GM23338 (cell line): Measurements from ENCODE around the gene COX8A. TPM values are rescaled to one million over a fixed set of nuclear protein-coding genes. Genes with fewer than 3 reads are reported as not detected.

ENCODE experiments used
- ATAC-seq: fragments of 200-7000 bp; cut with Tn5 transposase; 3 replicates; pipeline ENCODE4 v1.9.1; 2020
- DNase-seq: peaks from one replicate; pipeline ENCODE4 v3.0.0-alpha.2; 2015; ENCODE audit warnings: low spot score
- H2AFZ ChIP-seq: fragments of 200-600 bp; sonication (generic); 2 replicates; pipeline ENCODE4 v1.8.0; 2016; ENCODE audit warnings: antibody characterized with exemption, mild to moderate bottlenecking, moderate library complexity
- H3F3A ChIP-seq: fragments of 200-600 bp; sonication (generic); replicated peaks from 2 replicates; pipeline ENCODE4 v1.8.0; 2017; ENCODE audit warnings: antibody characterized with exemption, mixed run types, low read depth
- H3K27ac ChIP-seq: fragments of 200-600 bp; sonication (generic); 2 replicates; pipeline ENCODE4 v1.6.1; 2016; ENCODE audit warnings: low read depth
- H3K27me3 ChIP-seq: fragments of 200-600 bp; sonication (generic); 2 replicates; pipeline ENCODE4 v1.8.0; 2016; ENCODE audit warnings: mild to moderate bottlenecking, mixed run types, moderate library complexity; ENCODE audit not compliant: insufficient read depth
- H3K36me3 ChIP-seq: fragments of 200-600 bp; sonication (generic); 2 replicates; pipeline ENCODE4 v1.8.0; 2016; ENCODE audit warnings: mild to moderate bottlenecking; ENCODE audit not compliant: insufficient read depth
- H3K4me1 ChIP-seq: fragments of 200-600 bp; sonication (generic); 2 replicates; pipeline ENCODE4 v1.8.0; 2016; ENCODE audit warnings: mild to moderate bottlenecking, moderate library complexity; ENCODE audit not compliant: insufficient read depth
- H3K4me2 ChIP-seq: fragments of 200-600 bp; sonication (generic); 2 replicates; pipeline ENCODE4 v1.7.1; 2017; ENCODE audit warnings: mixed run types
- H3K4me3 ChIP-seq: fragments of 200-600 bp; sonication (generic); 2 replicates; pipeline ENCODE4 v1.6.1; 2016; ENCODE audit warnings: mixed run types
- H3K79me2 ChIP-seq: fragments of 200-600 bp; sonication (generic); replicated peaks from 2 replicates; pipeline ENCODE4 v1.8.0; 2017; ENCODE audit warnings: mild to moderate bottlenecking; ENCODE audit not compliant: insufficient read depth
- H3K9me2 ChIP-seq: fragments of 200-600 bp; sonication (generic); 2 replicates; pipeline ENCODE4 v1.8.0; 2017; ENCODE audit not compliant: insufficient read depth
- H4K20me1 ChIP-seq: fragments of 200-600 bp; sonication (generic); replicated peaks from 2 replicates; pipeline ENCODE4 v1.8.0; 2017; ENCODE audit warnings: mild to moderate bottlenecking; ENCODE audit not compliant: insufficient read depth
- H3K27ac Mint-ChIP-seq: 2 replicates; pipeline ENCODE4 v1.8.0; 2020; ENCODE audit warnings: inconsistent platforms, mild to moderate bottlenecking, moderate library complexity, mixed read lengths
- H3K27me3 Mint-ChIP-seq: 3 replicates; pipeline ENCODE4 v1.8.0; 2022; ENCODE audit warnings: low read depth, mild to moderate bottlenecking, moderate library complexity, mixed read lengths, inconsistent platforms; ENCODE audit not compliant: insufficient read depth, poor library complexity
- H3K36me3 Mint-ChIP-seq: 3 replicates; pipeline ENCODE4 v1.8.0; 2021; ENCODE audit warnings: low read depth, mild to moderate bottlenecking, inconsistent platforms, moderate library complexity, mixed read lengths
- H3K4me1 Mint-ChIP-seq: 3 replicates; pipeline ENCODE4 v1.8.0; 2020; ENCODE audit warnings: mild to moderate bottlenecking, inconsistent platforms, mixed read lengths
- H3K4me3 Mint-ChIP-seq: 3 replicates; pipeline ENCODE4 v1.8.0; 2021; ENCODE audit warnings: moderate library complexity, mild to moderate bottlenecking, inconsistent platforms, mixed read lengths
- H3K9me3 Mint-ChIP-seq: 3 replicates; pipeline ENCODE4 v1.8.0; 2020; ENCODE audit warnings: moderate library complexity, mild to moderate bottlenecking, inconsistent platforms, mixed read lengths
- STAT1 ChIP-seq: IDR thresholded peaks from one replicate; pipeline ENCODE4 v1.6.1; 2016; ENCODE audit warnings: antibody characterized with exemption; ENCODE audit not compliant: unreplicated experiment
- polyA plus RNA-seq: library from polyadenylated mRNA; unstranded; fragments of >200 nt; fragmentation: Nextera tagmentation; extraction: Ambion mirVana; gene quantifications from 2 replicates; pipeline ENCODE4 v1.2.1, GENCODE V29; 2016
- total RNA-seq: library from RNA; depleted of rRNA; stranded (reverse); fragments of >200 nt; shearing (Covaris generic); gene quantifications from 2 replicates; pipeline ENCODE4 v1.2.3, GENCODE V29; 2014
- TF ChIP-seq, protein P1 (sequence below), 2 experiments: fragments of 200-600 bp in 1 of 2; sonication (generic) in 1 of 2; conservative IDR thresholded peaks; 2 replicates each; pipeline versions ENCODE4 v1.5.1 to v1.6.1; 2016 to 2017; ENCODE audit warnings: antibody characterized with exemption in 2 of 2, low read depth in 2 of 2, mild to moderate bottlenecking in 2 of 2, moderate library complexity in 1 of 2
- TF ChIP-seq, protein P2 (sequence below): fragments of 250-450 bp; sonication (Bioruptor Pico); IDR thresholded peaks from 2 replicates; pipeline ENCODE4 v1.5.0; 2020; ENCODE audit warnings: mild to moderate bottlenecking, moderate library complexity

Gene COX8A
- total and polyA plus RNA-seq, 2 experiments from 2014 or later: 427 to 483 TPM

DNA sequence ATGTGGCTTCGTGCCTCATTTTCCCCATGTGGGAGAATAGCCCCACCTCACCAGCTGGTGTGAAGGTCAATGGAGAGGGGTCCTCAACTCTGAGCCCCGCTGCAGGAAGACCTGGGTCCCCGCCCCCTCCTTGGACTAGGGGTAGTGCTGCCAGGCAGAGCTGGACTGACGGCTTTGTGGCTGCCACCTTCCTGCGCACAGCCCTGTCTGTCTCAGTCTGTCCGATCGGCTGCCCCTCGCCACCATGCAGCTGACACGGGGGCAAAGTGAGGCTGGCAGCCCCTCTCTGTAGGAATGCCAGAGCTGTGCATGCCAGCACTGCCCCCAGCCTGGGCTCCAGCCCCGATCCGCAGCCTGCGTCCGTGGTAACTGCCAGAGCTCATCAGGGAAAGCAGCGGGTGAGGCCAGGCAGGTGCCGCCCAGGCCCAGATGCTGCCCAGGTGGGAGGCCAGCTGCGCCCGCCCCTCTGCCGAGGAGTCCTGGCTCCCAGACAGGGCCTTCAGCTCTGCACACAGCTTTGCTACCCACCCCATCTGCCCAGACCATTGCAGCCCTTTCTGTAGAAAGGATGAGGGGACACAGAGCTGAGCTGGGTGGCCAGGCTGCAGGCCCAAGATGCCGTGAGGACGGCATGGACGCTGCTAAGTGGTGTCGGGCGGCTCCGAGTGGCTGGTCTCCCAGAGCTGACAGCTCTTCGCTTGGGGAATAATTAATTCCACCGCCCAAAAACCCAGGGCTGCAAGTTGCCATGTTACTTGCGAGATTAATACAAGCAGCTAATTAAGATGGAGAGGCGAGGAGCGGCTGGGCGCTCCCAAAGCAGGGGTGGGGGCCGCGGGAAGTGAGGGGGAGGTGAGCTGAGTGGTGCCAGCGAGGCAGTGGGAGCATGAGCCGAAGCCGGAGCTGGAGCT lies 41.8 kb downstream of the COX8A start:
- no peak overlapping the region for H3K27ac ChIP-seq
- no peak overlapping the region for H2AFZ ChIP-seq
- no peaks in the 10 kb centered on the region for H3K36me3 Mint-ChIP-seq
- H3K27ac Mint-ChIP-seq: no peak overlapping the region
- H3K9me3 Mint-ChIP-seq: no peaks in the 10 kb centered on the region
- H3K4me3 ChIP-seq: no peak overlapping the region
- peaks cover 19% of the 10 kb centered on the region for H3K4me1 Mint-ChIP-seq
- no peaks in the 10 kb centered on the region for H3K79me2 ChIP-seq
- H4K20me1 ChIP-seq: no peaks in the 10 kb centered on the region
- no peaks in the 10 kb centered on the region for H3K36me3 ChIP-seq
- peaks cover 11% of the 10 kb centered on the region; the same call in 1 of the 2 replicates for H3K4me1 ChIP-seq
- DNase-seq: no peak
- no peaks in the 10 kb centered on the region for H3K9me2 ChIP-seq
- ATAC-seq: no peak
- TF ChIP-seq STAT1: no peak
- TF ChIP-seq, protein P1, sequence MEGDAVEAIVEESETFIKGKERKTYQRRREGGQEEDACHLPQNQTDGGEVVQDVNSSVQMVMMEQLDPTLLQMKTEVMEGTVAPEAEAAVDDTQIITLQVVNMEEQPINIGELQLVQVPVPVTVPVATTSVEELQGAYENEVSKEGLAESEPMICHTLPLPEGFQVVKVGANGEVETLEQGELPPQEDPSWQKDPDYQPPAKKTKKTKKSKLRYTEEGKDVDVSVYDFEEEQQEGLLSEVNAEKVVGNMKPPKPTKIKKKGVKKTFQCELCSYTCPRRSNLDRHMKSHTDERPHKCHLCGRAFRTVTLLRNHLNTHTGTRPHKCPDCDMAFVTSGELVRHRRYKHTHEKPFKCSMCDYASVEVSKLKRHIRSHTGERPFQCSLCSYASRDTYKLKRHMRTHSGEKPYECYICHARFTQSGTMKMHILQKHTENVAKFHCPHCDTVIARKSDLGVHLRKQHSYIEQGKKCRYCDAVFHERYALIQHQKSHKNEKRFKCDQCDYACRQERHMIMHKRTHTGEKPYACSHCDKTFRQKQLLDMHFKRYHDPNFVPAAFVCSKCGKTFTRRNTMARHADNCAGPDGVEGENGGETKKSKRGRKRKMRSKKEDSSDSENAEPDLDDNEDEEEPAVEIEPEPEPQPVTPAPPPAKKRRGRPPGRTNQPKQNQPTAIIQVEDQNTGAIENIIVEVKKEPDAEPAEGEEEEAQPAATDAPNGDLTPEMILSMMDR (conservative IDR thresholded peaks at IDR 0.05; ENCODE audit: low read depth in 2 of 2): no peak
- TF ChIP-seq, protein P2, sequence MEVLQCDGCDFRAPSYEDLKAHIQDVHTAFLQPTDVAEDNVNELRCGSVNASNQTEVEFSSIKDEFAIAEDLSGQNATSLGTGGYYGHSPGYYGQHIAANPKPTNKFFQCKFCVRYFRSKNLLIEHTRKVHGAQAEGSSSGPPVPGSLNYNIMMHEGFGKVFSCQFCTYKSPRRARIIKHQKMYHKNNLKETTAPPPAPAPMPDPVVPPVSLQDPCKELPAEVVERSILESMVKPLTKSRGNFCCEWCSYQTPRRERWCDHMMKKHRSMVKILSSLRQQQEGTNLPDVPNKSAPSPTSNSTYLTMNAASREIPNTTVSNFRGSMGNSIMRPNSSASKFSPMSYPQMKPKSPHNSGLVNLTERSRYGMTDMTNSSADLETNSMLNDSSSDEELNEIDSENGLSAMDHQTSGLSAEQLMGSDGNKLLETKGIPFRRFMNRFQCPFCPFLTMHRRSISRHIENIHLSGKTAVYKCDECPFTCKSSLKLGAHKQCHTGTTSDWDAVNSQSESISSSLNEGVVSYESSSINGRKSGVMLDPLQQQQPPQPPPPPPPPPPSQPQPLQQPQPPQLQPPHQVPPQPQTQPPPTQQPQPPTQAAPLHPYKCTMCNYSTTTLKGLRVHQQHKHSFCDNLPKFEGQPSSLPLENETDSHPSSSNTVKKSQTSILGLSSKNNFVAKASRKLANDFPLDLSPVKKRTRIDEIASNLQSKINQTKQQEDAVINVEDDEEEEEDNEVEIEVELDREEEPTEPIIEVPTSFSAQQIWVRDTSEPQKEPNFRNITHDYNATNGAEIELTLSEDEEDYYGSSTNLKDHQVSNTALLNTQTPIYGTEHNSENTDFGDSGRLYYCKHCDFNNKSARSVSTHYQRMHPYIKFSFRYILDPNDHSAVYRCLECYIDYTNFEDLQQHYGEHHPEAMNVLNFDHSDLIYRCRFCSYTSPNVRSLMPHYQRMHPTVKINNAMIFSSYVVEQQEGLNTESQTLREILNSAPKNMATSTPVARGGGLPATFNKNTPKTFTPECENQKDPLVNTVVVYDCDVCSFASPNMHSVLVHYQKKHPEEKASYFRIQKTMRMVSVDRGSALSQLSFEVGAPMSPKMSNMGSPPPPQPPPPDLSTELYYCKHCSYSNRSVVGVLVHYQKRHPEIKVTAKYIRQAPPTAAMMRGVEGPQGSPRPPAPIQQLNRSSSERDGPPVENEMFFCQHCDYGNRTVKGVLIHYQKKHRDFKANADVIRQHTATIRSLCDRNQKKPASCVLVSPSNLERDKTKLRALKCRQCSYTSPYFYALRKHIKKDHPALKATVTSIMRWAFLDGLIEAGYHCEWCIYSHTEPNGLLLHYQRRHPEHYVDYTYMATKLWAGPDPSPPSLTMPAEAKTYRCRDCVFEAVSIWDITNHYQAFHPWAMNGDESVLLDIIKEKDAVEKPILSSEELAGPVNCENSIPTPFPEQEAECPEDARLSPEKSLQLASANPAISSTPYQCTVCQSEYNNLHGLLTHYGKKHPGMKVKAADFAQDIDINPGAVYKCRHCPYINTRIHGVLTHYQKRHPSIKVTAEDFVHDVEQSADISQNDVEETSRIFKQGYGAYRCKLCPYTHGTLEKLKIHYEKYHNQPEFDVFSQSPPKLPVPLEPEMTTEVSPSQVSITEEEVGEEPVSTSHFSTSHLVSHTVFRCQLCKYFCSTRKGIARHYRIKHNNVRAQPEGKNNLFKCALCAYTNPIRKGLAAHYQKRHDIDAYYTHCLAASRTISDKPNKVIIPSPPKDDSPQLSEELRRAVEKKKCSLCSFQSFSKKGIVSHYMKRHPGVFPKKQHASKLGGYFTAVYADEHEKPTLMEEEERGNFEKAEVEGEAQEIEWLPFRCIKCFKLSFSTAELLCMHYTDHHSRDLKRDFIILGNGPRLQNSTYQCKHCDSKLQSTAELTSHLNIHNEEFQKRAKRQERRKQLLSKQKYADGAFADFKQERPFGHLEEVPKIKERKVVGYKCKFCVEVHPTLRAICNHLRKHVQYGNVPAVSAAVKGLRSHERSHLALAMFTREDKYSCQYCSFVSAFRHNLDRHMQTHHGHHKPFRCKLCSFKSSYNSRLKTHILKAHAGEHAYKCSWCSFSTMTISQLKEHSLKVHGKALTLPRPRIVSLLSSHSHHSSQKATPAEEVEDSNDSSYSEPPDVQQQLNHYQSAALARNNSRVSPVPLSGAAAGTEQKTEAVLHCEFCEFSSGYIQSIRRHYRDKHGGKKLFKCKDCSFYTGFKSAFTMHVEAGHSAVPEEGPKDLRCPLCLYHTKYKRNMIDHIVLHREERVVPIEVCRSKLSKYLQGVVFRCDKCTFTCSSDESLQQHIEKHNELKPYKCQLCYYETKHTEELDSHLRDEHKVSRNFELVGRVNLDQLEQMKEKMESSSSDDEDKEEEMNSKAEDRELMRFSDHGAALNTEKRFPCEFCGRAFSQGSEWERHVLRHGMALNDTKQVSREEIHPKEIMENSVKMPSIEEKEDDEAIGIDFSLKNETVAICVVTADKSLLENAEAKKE (CRISPR knock-in tag): no peak
- H3K27me3 ChIP-seq: peaks cover 72% of the 10 kb centered on the region
- no peak overlapping the region for H3K4me3 Mint-ChIP-seq
- peaks cover 43% of the 10 kb centered on the region for H3K27me3 Mint-ChIP-seq
- H3F3A ChIP-seq: no peaks in the 10 kb centered on the region
- no peak overlapping the region for H3K4me2 ChIP-seq
